Choroid plexus epithelial cell (primary cell): ENCODE results near the gene IGSF3.

Source experiments
- DNase-seq: peaks from one replicate; pipeline ENCODE4 v3.0.0-alpha.2; 2010; ENCODE audit warnings: low read depth
- H3K4me3 ChIP-seq: 2 replicates; pipeline ENCODE4 v1.5.1; 2011; ENCODE audit warnings: low read depth, mild to moderate bottlenecking, control low read depth, low read length, moderate library complexity
- CTCF ChIP-seq: conservative IDR thresholded peaks from 2 replicates; pipeline ENCODE4 v1.5.1; 2011; ENCODE audit warnings: low read depth, mild to moderate bottlenecking, control low read depth, inconsistent platforms, low read length, moderate library complexity

Gene IGSF3

GRCh38 chr1:116667575-116668105, at the start of gene IGSF3:
TSS of gene IGSF3 (minus strand) at chr1:116667733. CDS start at chr1:116666326, 1,407 bp downstream.
- TF ChIP-seq CTCF = no peak
- peak within 1 kb of the TSS; percentile 55 for H3K4me3 ChIP-seq
- DNase-seq = peak; percentile 24

- TF ChIP-seq CTCF = no peak
- DNase-seq = no peak
- no peak overlapping the region for H3K4me3 ChIP-seq
Observed at GRCh38 chr1:116717318-116717717, 49.8 kb upstream of the IGSF3 start.

- no peak overlapping the region for H3K4me3 ChIP-seq
- no peak for TF ChIP-seq CTCF
- DNase-seq = no peak
Observed at GRCh38 chr1:116716391-116716790, 48.9 kb upstream of the IGSF3 start.

- H3K4me3 ChIP-seq = no peak overlapping the region
- no peak for TF ChIP-seq CTCF
- DNase-seq = no peak
Observed at GRCh38 chr1:116713474-116713873, 45.9 kb upstream of the IGSF3 start.

- no peak for DNase-seq
- H3K4me3 ChIP-seq = no peak overlapping the region
Observed at GRCh38 chr1:116712510-116712909, 45.0 kb upstream of the IGSF3 start.

GRCh38 chr1:116711263-116711840, 43.8 kb upstream of the IGSF3 start:
- no peak overlapping the region for H3K4me3 ChIP-seq
- DNase-seq = no peak
- no peak for TF ChIP-seq CTCF

More at GRCh38 chr1:116712510-116712909, 45.0 kb upstream of the IGSF3 start:
- TF ChIP-seq CTCF = no peak

GRCh38 chr1:116710420-116711262, 43.1 kb upstream of the IGSF3 start:
- H3K4me3 ChIP-seq = no peak overlapping the region
- DNase-seq = peak; percentile 8
- no peak for TF ChIP-seq CTCF
